ENCODE data around the gene SFXN5.

SFXN5 gene

GRCh38 chr2:72892506-72893173, 178.9 kb downstream of the SFXN5 start:
- peak in 1 of 2 experiments; percentile 71 for DNase-seq
